Thyroid gland (tissue), 4 donors: ENCODE data around the gene DTNB.

Experiments
- CTCF ChIP-seq, 6 experiments: fragments of 200-600 bp in 3 of 6; fragments of 450-650 bp in 3 of 6; sonication (generic) in 3 of 6; IDR thresholded peaks; one replicate each; pipeline ENCODE4 v1.5.1; 2016 to 2019; ENCODE audit warnings: antibody characterized with exemption in 6 of 6, mild to moderate bottlenecking in 2 of 6, inconsistent platforms in 1 of 6, moderate library complexity in 1 of 6
- POLR2A ChIP-seq, 2 donors: fragments of 450-650 bp; IDR thresholded peaks; one replicate each; pipeline ENCODE4 v1.6.1; 2017; ENCODE audit warnings: antibody characterized with exemption in 2 of 2, mild to moderate bottlenecking in 2 of 2, moderate library complexity in 1 of 2

- no peak for TF ChIP-seq CTCF (IDR thresholded peaks at IDR 0.05)
- no peak for TF ChIP-seq POLR2A (IDR thresholded peaks at IDR 0.05)
Measured at GRCh38 chr2:25504266-25504665, 169.1 kb downstream of the DTNB start.
